HUDEP-2 (cell line): ENCODE results near the gene CATSPERB.
A peak's percentile ranks its signal among the peaks of the same experiment; 100 is the strongest.
"Not testable (repeated sequence)": the region's sequence is repeated elsewhere in the genome, so short reads cannot be mapped to it uniquely, and the experiment has no call there.

Experiments used
- DNase-seq, 76 experiments: peaks; one replicate each; lab custom pipeline; 2025; ENCODE audit not compliant: unreplicated experiment in 76 of 76; lab: John Stamatoyannopoulos, UW

The CATSPERB gene

GRCh38 chr14:91731986-91732385 is at the start of gene CATSPERB:
Gene CATSPERB, minus strand, starts transcription at chr14:91732086. Its CDS starts 2,607 bp downstream, at chr14:91729479.
- DNase-seq, result no peak

GRCh38 chr14:91780452-91780851 is 48.6 kb upstream of the CATSPERB start:
- DNase-seq, result no peak

- DNase-seq, result peak in 1 of 76 experiments; percentile 1
These were observed 46.3 kb upstream of the CATSPERB start for GRCh38 chr14:91778217-91778616.

GRCh38 chr14:91774140-91775096 is 42.5 kb upstream of the CATSPERB start:
- no peak for DNase-seq

- no peak for DNase-seq
These were observed 38.3 kb upstream of the CATSPERB start for GRCh38 chr14:91770185-91770584.

GRCh38 chr14:91755570-91756295 is 23.8 kb upstream of the CATSPERB start:
- DNase-seq, result no peak

- DNase-seq, result no peak
These were observed 22.9 kb upstream of the CATSPERB start for GRCh38 chr14:91754819-91755218.

- DNase-seq, result no peak
These were observed 22.3 kb upstream of the CATSPERB start for GRCh38 chr14:91754185-91754584.

GRCh38 chr14:91753501-91754128 is 21.7 kb upstream of the CATSPERB start:
- no peak for DNase-seq

GRCh38 chr14:91752961-91753360 is 21.1 kb upstream of the CATSPERB start:
- DNase-seq, result no peak

- no peak for DNase-seq
These were observed 19.8 kb upstream of the CATSPERB start for GRCh38 chr14:91751719-91752118.

- no peak for DNase-seq
These were observed 18.8 kb upstream of the CATSPERB start for GRCh38 chr14:91750634-91751198.

- no peak for DNase-seq
These were observed 18.0 kb upstream of the CATSPERB start for GRCh38 chr14:91749868-91750267.

GRCh38 chr14:91748049-91748448 is 16.2 kb upstream of the CATSPERB start:
- no peak for DNase-seq

GRCh38 chr14:91745344-91745743 is 13.5 kb upstream of the CATSPERB start:
- no peak for DNase-seq

- no peak for DNase-seq
These were observed 12.2 kb upstream of the CATSPERB start for GRCh38 chr14:91744068-91744480.

GRCh38 chr14:91743305-91743653 is 11.4 kb upstream of the CATSPERB start:
- DNase-seq, result no peak

- DNase-seq, result no peak
These were observed 10.9 kb upstream of the CATSPERB start for GRCh38 chr14:91742621-91743304.

GRCh38 chr14:91739867-91740266 is 8.0 kb upstream of the CATSPERB start:
- DNase-seq, result not testable (repeated sequence)

GRCh38 chr14:91737619-91738018 is 5.7 kb upstream of the CATSPERB start:
- no peak for DNase-seq
